GM21825 (cell line): ENCODE measurements around the gene MAGEC1.
"Not testable (repeated sequence)": the region's sequence is repeated elsewhere in the genome, so short reads cannot be mapped to it uniquely, and the experiment has no call there.

Experiments
- ATAC-seq: cut with Tn5 transposase; IDR thresholded peaks from one replicate; pipeline ENCODE4 v1.9.1; 2021; ENCODE audit warnings: mild to moderate bottlenecking, moderate library complexity; ENCODE audit not compliant: unreplicated experiment

The MAGEC1 gene, protein sequence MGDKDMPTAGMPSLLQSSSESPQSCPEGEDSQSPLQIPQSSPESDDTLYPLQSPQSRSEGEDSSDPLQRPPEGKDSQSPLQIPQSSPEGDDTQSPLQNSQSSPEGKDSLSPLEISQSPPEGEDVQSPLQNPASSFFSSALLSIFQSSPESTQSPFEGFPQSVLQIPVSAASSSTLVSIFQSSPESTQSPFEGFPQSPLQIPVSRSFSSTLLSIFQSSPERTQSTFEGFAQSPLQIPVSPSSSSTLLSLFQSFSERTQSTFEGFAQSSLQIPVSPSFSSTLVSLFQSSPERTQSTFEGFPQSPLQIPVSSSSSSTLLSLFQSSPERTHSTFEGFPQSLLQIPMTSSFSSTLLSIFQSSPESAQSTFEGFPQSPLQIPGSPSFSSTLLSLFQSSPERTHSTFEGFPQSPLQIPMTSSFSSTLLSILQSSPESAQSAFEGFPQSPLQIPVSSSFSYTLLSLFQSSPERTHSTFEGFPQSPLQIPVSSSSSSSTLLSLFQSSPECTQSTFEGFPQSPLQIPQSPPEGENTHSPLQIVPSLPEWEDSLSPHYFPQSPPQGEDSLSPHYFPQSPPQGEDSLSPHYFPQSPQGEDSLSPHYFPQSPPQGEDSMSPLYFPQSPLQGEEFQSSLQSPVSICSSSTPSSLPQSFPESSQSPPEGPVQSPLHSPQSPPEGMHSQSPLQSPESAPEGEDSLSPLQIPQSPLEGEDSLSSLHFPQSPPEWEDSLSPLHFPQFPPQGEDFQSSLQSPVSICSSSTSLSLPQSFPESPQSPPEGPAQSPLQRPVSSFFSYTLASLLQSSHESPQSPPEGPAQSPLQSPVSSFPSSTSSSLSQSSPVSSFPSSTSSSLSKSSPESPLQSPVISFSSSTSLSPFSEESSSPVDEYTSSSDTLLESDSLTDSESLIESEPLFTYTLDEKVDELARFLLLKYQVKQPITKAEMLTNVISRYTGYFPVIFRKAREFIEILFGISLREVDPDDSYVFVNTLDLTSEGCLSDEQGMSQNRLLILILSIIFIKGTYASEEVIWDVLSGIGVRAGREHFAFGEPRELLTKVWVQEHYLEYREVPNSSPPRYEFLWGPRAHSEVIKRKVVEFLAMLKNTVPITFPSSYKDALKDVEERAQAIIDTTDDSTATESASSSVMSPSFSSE

DNA sequence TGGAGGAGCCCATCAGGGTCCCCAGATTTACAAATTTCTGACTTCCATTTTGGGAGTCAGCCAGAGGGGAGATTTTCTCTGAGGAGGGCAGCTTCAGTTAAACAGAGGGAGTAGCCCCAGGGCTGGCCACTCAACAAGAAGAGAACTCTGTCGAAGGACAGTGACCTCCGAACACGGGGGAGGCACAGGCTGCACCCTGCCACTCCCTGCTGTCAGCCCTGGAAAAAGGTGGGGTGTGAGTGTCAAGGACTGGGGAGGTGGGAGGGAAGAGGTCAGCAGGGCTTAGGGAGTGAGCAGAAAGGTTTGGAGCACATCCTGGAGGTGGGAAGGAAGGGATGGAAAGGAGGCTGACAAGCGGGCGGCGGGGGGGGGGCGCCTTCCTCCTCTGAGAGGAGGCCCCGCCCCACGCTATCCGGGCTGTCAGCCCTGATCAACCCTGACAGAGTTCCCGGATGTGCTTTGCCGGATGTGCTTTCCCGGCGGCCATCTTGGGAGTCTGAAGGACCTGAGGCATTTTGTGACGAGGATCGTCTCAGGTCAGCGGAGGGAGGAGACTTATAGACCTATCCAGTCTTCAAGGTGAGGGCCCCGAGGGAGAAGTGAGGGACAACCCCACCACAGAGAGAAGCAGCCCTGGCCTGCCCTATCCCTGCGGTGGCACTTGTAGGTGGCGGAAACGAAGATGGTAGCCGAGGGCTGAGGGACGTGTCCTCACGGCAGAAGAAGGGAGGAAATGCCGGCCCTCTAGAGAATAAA lies at the start of gene MAGEC1:
MAGEC1 (plus strand) TSS at position 495 of the 756 bp plus-strand sequence. CDS start 1,179 bp downstream, outside the sequence.
- no peak for ATAC-seq

DNA sequence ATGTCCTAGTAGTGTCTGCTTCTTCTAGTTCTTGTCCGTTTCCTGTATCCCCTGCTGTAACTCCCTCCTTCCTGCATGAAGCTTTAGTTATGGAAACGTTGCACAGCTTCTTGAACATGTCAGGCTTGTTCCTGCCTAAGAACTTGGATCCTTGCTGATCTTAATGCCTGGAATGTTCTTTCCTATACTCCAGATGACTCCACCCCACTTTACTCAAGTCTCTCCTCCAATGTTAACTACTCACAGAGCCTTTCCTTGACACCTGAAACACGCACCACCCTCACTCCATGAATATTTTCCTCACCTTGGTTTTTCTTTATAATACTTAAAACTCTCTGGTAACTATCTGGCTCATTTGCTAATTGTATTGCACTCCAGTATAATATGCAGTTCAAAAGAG lies 46.2 kb upstream of the MAGEC1 start:
- ATAC-seq: no peak

DNA sequence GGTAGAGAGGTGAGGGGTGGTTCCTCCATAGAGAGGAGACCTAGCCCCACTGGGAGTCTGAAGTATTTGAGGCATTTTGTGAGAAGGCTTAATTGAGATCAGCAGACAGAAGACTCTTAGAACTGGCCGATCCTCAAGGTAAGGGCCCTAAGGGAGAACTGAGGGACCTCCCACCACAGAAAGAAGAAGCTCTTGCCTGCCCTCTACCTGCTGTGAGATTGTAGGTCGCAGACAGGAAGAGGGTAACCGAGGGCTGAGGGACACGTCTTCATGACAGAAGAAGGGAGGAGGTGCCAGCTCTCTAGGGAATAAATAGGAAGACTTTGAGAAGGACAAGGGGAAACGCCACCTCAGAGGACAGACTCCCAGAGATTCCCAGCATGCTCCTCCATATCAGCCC lies 24.1 kb upstream of the MAGEC1 start:
- no peak for ATAC-seq

DNA sequence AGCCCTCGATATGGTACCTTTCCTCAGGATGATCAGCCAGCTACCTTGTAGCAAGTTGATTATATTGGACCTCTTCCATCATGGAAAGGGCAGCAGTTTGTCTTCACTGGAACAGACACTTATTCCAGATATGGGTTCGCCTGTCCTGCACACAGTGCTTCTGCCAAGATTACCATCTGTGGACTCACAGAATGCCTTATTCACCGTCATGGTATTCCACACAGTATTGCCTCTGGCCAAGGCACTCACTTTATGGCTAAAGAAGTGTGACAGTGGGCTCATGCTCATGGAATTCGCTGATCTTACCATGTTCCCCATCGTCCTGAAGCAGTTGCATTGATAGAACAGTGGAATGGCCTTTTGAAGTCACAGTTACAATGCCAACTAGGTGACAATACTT lies 14.9 kb upstream of the MAGEC1 start:
- ATAC-seq: not testable (repeated sequence)

DNA sequence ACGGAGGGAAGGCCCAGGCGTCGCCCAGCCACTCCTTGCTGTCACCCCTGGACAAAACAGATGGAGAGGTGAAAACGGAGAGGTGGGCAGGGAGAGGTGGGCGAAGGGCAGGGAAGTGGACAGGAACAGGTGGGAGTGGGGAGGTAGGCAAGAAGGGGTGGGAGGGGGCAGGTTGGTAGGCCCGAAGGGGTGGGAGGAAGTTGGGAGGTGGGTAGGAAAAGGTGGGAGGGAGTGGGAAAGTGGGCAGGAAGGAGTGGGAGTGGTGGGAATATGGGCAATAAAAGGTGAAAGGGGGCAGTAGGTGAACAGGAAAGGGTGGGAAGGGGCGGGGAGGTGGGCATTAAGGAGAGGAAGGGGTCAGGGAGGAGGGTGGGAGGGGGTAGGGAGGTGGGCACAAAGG lies 9.0 kb upstream of the MAGEC1 start:
- no peak for ATAC-seq

DNA sequence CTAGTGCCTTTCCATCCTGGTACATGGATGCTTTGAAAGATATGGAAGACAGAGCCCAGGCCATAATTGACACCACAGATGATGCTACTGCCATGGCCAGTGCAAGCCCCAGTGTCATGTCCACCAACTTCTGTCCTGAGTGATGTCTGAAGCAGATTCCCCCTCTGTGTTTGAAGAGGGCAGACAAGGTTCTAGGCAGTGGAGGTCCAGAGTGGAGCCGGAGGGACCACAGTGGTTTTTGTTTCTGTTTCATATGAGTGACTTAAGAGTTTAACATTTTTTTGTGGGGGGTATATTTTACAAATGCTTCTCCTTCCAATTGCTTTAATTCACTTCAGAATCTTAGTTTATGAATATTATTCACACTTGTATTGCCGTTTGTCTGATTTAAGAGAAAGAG lies 6.0 kb upstream of the MAGEC1 start:
- ATAC-seq: no peak

DNA sequence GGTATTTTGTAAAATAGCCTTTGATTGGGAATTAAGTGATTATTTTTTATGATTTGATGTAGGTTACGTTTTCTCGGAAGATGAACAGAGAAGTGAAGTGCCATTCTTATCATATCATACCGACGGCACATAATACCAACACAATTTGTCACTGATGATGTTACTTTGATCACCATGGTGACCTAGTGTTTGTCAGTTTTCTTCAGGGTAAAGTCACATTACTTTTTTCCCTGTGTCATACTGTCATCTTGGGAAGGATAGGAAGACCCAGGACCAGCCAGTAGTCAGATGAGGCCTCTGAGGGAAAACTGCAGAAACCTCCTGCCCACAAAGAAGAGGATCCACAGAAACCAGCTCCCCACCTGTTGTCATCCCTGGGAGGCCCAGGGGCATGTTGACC lies 1.3 kb upstream of the MAGEC1 start:
- ATAC-seq: no peak

DNA sequence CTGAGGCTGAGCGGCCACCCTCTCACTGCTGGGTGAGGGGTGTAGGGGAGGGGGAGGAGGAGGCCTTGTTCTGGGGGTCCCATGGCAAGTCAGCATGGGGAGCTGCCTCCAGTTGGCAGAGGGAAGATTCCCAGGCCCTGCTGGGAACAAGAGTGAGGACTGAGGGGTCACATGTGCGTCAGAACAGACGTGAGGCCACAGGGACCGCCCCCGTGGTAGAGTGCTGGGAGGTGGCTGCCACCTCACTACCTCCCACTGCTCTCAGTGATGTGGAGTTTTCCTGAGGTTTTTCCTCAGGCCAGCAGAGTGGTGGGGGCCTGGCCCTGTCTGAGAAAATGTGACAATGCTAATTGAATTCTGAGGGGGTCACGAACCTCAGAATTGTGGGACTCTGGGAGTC lies 568 bp downstream of the MAGEC1 start:
- no peak for ATAC-seq

DNA sequence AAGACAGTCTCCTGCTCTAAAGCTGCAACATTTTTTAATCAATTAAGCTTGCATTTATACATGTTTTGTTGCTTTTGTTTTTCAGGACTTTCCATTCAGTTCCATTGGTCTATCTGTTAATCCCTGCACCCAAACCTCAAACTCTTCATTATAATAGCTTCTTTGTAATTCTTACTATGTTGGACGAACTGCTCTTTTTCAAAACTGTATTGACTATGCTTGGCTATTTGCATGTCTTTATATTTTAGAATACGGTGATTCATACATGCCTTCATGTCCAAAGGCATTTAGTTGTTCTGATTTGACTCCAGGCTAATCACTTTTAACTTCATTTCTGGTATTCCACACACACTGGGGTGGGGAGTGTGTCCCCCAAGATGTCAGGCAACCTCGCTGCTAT lies 14.1 kb downstream of the MAGEC1 start:
- no peak for ATAC-seq

DNA sequence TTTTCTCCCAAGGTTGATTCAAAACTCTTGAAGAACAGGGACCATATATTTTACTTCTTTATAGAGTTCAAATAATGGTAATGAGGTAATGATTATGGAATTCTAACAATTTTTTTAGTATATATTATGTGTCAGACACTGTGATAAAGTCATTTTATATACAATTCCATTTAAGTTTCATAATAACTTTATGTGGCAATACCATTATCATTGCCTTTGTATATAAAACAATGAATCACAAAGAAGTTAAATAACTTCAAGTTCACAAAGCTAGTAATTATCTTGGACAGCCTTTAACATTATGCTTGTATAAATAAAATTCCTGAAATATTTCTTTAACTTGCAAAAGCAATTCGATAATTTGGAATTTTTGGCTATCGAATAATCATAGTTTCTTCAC lies 20.6 kb downstream of the MAGEC1 start:
- ATAC-seq: no peak

DNA sequence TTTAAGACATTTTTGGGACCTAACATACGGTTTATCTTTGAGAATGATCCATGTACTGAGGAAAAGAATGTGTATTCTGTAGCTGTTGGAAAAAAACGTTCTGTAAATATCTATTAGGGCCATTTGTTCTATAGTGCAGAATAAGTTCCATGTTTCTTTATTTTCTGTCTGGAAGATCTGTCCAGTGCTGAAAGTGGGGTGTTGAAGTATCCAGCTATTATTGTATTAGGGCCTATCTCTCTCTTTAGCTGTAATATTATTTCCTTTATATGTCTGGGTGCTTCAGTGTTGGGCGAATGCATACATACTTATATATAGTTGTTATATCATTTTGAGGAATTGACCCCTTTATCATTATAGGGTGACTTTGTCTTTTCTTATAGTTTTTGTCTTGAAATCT lies 24.7 kb downstream of the MAGEC1 start:
- ATAC-seq: no peak

DNA sequence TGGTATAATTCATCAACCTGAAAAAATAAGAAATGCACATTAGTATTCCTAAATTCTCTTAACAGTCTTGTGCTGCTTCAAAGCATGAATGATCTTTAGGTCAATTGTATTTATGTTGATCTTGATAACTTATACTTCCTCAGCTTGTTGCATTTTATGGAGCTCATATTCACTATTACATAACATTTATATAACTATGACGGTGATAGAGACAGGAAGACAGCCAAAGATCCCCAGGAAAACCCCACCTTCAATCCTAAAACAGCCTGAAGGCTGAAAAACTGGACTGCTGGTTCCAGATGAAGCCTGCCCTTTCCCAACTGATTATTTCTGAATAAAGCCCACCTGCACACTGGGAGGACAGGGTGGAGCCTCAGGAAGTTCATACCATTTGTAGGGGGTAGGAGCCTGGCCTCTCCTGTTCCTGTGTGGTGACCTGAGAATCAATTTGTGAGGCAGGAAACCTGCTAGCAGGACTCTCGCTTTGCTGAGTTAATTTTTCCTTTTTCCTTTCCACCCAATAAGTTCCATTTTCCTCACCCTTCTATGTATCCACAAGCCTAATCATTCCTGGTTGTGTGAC lies 30.5 kb downstream of the MAGEC1 start:
- no peak for ATAC-seq

DNA sequence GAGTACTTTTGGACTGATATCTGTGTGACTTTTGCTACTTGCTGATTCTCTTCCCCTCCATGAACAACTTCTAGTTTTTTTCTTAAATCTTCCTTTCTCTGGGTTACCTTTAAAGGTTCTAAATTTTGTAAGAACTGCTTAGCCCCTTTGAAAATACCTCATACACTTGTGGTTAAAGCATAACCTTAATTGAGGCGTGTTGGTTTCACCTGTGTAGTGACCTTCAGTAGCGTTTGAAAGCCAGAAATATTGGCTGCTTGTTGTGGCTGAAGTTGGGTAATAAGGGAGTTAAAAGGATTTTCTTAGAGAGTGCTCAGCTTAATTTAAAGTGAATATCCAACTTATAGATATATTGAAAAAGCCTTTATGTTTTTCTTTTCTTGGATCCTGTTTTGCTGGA lies 32.0 kb downstream of the MAGEC1 start:
- ATAC-seq: no peak

DNA sequence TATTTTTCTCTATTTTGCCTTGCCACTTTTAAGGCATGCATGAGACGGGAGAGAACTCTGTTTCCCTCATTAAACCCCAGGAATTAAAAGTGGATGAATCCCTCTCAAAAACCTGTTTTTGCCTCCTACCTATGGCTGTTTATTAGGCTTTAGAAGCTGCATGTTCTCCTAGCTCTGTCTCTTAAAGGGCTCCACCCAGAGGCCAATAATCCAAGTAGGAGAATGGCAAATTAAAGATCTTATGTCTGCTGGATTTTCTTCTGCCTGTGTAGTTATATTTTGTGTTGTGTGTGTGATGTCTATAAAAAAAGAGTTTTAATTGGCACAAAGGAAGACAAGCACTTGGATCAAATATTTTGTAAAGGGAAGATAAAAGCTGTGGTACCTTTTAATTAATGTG lies 32.4 kb downstream of the MAGEC1 start:
- ATAC-seq: no peak

DNA sequence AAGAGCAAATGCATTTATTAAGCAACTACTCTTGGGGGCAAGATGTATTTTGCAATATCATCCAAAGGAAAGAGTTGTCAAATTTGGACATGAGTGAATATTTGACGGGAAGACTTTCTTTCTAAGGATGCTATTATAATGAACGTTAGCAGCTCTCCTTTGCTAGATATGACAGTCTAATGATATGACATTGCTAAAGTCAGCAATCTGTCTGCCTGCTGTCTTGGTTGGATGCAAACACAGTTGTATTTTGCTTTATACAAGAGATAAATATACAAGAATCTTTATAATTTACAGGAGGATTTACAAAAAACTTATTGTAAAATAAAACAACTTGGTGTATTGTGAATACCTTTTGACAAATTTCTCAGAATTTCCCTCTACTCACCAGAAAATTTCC lies 37.5 kb downstream of the MAGEC1 start:
- ATAC-seq: no peak

DNA sequence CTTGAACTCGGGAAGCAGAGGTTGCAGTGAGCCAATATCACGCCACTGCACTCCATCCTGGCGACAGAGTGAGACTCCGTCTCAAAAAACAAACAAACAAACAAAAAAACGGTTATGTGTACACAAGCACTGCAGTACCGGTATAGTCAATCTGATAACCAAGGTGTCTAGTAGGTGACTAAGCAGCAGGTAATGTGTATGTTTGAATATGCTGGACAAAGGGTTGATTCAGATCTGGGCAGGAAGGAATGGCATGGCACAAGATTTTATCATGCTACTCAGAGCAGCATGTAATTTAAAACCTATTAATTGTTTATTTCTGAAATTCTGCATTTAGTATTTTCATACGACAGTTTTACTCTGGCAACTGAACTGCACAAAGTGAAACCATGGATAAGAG lies 41.7 kb downstream of the MAGEC1 start:
- ATAC-seq: no peak

DNA sequence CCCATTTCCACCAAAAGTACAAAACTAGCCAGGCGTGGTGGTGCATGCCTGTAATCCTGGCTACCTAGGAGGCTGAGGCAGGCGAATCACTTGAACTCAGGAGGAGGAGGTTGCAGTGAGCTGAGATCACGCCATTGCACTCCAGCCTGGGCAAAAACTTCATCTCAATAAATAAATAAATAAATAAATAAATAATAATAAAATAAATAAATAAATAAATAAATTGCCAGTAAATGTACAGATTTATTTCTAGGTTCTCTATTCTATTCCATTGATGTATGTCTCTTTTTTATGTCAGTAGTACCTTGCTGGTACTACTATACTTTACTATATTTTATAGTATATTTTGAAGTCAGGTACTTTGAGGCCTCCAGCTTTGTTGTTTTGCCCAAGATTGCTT lies 43.7 kb downstream of the MAGEC1 start:
- ATAC-seq: no peak

DNA sequence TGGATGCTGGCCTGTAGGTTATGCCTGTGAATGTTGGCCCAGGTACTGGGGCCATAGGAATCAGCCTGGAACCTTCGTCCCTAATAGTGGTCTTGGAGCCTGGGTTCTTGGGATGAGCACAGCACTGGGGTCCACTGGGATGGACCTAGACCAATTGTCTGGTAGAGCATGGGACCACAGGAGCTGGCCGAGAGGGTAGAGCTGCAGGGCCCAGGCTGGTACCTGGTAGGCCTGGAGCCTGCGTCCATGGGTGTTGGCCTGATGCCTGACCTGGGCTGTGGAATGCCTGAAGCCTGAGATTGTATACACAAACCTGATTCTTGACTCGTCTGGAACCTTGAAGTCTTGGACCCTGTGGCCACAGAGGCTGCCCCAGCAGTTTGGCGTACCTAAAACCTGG lies 48.9 kb downstream of the MAGEC1 start:
- ATAC-seq: no peak

DNA sequence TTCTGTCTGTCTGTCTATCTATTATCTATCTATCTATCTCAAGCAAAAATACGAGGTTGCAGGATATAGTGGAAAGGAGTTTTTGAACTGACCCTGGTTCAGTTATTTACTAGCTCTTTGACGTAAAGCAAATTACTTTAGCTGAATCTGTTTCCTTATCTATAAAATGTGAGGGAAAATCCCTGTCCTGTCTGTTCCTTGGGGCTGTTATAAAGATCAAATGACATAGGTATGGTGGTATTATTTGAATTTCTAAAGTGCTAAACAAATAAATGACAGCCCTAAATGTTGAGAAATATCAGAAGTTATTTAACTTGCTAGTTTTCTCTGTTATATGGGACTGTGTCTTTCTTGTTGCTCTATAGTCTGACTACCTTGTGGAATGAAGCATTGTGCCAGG lies 55.0 kb downstream of the MAGEC1 start:
- no peak for ATAC-seq
